K562 (cell line): ENCODE data around the gene PGBD1. TPM values are rescaled to one million over a fixed set of nuclear protein-coding genes. Genes with fewer than 3 reads are reported as not detected.

ENCODE experiments used
- AFF4 ChIP-seq: sonication (generic); formaldehyde crosslinking; IDR thresholded peaks from 2 replicates; pipeline ENCODE4 v1.8.0; 2023; ENCODE audit warnings: mild to moderate bottlenecking, missing genetic modification reagents
- BRD9 ChIP-seq: fragments of 450-650 bp; IDR thresholded peaks from 2 replicates; pipeline ENCODE4 v1.6.1; 2018; ENCODE audit warnings: low read depth; ENCODE audit not compliant: partially characterized antibody
- CAMTA2 ChIP-seq: fragments of 250-450 bp; sonication (Bioruptor Pico); conservative IDR thresholded peaks from 2 replicates; pipeline ENCODE4 v1.5.1; 2022
- CC2D1A ChIP-seq: fragments of 450-650 bp; IDR thresholded peaks from 2 replicates; pipeline ENCODE4 v1.6.1; 2017; ENCODE audit warnings: mild to moderate bottlenecking
- CHD2 ChIP-seq: IDR thresholded peaks from 2 replicates; pipeline ENCODE4 v1.6.1; 2011; ENCODE audit warnings: low read depth, low read length
- CXXC5 ChIP-seq: fragments of 250-450 bp; sonication (Bioruptor Pico); IDR thresholded peaks from 2 replicates; pipeline ENCODE4 v1.8.0; 2022; ENCODE audit warnings: inconsistent platforms, mild to moderate bottlenecking, moderate library complexity
- ETV5 ChIP-seq: sonication (generic); formaldehyde crosslinking; IDR thresholded peaks from 2 replicates; pipeline ENCODE4 v1.4.0; 2020; ENCODE audit warnings: low read depth, mild to moderate bottlenecking, missing genetic modification reagents
- FOXM1 ChIP-seq, 2 experiments: fragments of 450-650 bp in 1 of 2; sonication (generic) in 1 of 2; formaldehyde crosslinking in 1 of 2; IDR thresholded peaks; 2 replicates each; pipeline versions ENCODE4 v1.6.1 to v1.9.0; 2017 to 2022; ENCODE audit warnings: low read depth in 2 of 2, mild to moderate bottlenecking in 2 of 2, missing genetic modification reagents in 1 of 2, moderate library complexity in 1 of 2
- GTF2B ChIP-seq: IDR thresholded peaks from 2 replicates; pipeline ENCODE4 v1.6.1; 2011; ENCODE audit not compliant: insufficient read length; ENCODE audit errors: extremely low read depth
- HMBOX1 ChIP-seq: sonication (generic); IDR thresholded peaks from 2 replicates; pipeline ENCODE4 v1.6.1; 2016
- KDM5B ChIP-seq: fragments of 200-600 bp; sonication (generic); IDR thresholded peaks from 2 replicates; pipeline ENCODE4 v1.6.1; 2012; ENCODE audit warnings: low read depth, mild to moderate bottlenecking, moderate library complexity, low read length, control low read depth, inconsistent platforms; ENCODE audit not compliant: insufficient replicate concordance
- MAFF ChIP-seq: IDR thresholded peaks from 2 replicates; pipeline ENCODE4 v1.6.1; 2012; ENCODE audit warnings: low read length, improper control_type of control experiment
- MCM7 ChIP-seq, 2 experiments: fragments of 450-650 bp; IDR thresholded peaks; 2 replicates each; pipeline ENCODE4 v1.6.1; 2016 to 2018
- NCOA4 ChIP-seq: fragments of 450-650 bp; IDR thresholded peaks from 2 replicates; pipeline ENCODE4 v1.6.1; 2018; ENCODE audit warnings: mild to moderate bottlenecking; ENCODE audit not compliant: partially characterized antibody
- NR2C2 ChIP-seq, 2 experiments: fragments of 200-800 bp in 1 of 2; sonication (Bioruptor generic) in 1 of 2; sonication (generic) in 1 of 2; formaldehyde crosslinking in 1 of 2; IDR thresholded peaks; 2 replicates each; pipeline versions ENCODE4 v1.6.1 to v1.8.0; 2016 to 2022; ENCODE audit warnings: mild to moderate bottlenecking in 1 of 2, missing compliant biosample characterization in 1 of 2, missing genetic modification characterization in 1 of 2, missing genetic modification reagents in 1 of 2
- NUFIP1 ChIP-seq: fragments of 450-650 bp; IDR thresholded peaks from 2 replicates; pipeline ENCODE4 v1.6.1; 2018; ENCODE audit not compliant: partially characterized antibody
- PCBP2 ChIP-seq: fragments of 200-400 bp; formaldehyde crosslinking; IDR thresholded peaks from 2 replicates; pipeline ENCODE4 v1.6.1; 2018; ENCODE audit warnings: low read length, low read depth, mild to moderate bottlenecking, moderate library complexity; ENCODE audit not compliant: poor library complexity, severe bottlenecking
- PHF8 ChIP-seq: fragments of 200-600 bp; sonication (generic); IDR thresholded peaks from 2 replicates; pipeline ENCODE4 v1.6.1; 2012; ENCODE audit warnings: mixed run types, mild to moderate bottlenecking, inconsistent platforms, low read length, moderate library complexity, borderline replicate concordance
- POLR2B ChIP-seq: fragments of 450-650 bp; IDR thresholded peaks from 2 replicates; pipeline ENCODE4 v1.6.1; 2018; ENCODE audit warnings: low read depth; ENCODE audit not compliant: partially characterized antibody
- RAD21 ChIP-seq, 2 experiments: fragments of 250-450 bp in 1 of 2; fragments of 450-650 bp in 1 of 2; sonication (Bioruptor Pico) in 1 of 2; formaldehyde crosslinking in 1 of 2; IDR thresholded peaks in 1 of 2; conservative IDR thresholded peaks in 1 of 2; 2 replicates each; pipeline versions ENCODE4 v1.4.0 to v1.8.0; 2020 to 2022; ENCODE audit warnings: mild to moderate bottlenecking in 2 of 2, moderate library complexity in 1 of 2
- ZKSCAN1 ChIP-seq: fragments of 150-350 bp; IDR thresholded peaks from 2 replicates; pipeline ENCODE4 v1.6.1; 2016; ENCODE audit warnings: low read depth, low read length
- ZNF12 ChIP-seq: sonication (generic); formaldehyde crosslinking; IDR thresholded peaks from 2 replicates; pipeline ENCODE4 v1.4.0; 2020; ENCODE audit warnings: mild to moderate bottlenecking, missing genetic modification reagents
- ZNF764 ChIP-seq: fragments of 250-450 bp; sonication (Bioruptor Pico); IDR thresholded peaks from 2 replicates; pipeline ENCODE4 v1.4.0; 2020; ENCODE audit warnings: low read depth, mild to moderate bottlenecking, moderate library complexity
- polyA plus RNA-seq, 8 experiments: library from polyadenylated mRNA; depleted of rRNA in 4 of 8; stranded (reverse) in 5 of 8; unstranded in 3 of 8; fragments of >200 nt; fragmentation: Nextera tagmentation in 2 of 8; fragmentation: Illumina TruSeq in 1 of 8; extraction: Ambion mirVana in 2 of 8; extraction: Trizol in 1 of 8; gene quantifications; 2 replicates each; pipeline versions ENCODE4 v1.2.1 to v1.2.3, GENCODE V29; 2011 to 2014; ENCODE audit warnings: inconsistent platforms in 1 of 8, missing spikeins in 1 of 8
- total RNA-seq, 7 experiments: library from RNA; depleted of rRNA in 6 of 7; stranded (reverse); fragments of >200 nt in 6 of 7; fragmentation: Illumina TruSeq in 2 of 7; extraction: Trizol in 2 of 7; gene quantifications; 2 replicates each; pipeline versions ENCODE4 v1.2.1 to v1.2.3, GENCODE V29; 2011 to 2021; ENCODE audit warnings: low replicate concordance in 1 of 7

PGBD1 gene
- total and polyA plus RNA-seq, 9 of the 15 experiments (the other 6 are each of a cell fraction or from before 2014, with no cell fraction given) = 3.3 to 9.0 (median 7.3) TPM

GRCh38 chr6:28281288-28282064 is at the start of gene PGBD1 (continued):
- TF ChIP-seq NUFIP1 (no peak), ZKSCAN1 (no peak), MAFF (no peak), NCOA4 (no peak), CXXC5 (CRISPR knock-in tag) (peak; percentile 92), KDM5B (peak; percentile 88), AFF4 (peak; percentile 59; the same call in 1 of the 2 replicates), PCBP2 (no peak), CHD2 (no peak), PHF8 (peak; percentile 88; the same call in 1 of the 2 replicates), HMBOX1 (no peak), ZNF12 (no peak), FOXM1 (IDR thresholded peaks at IDR 0.05; ENCODE audit: low read depth) (no peak), FOXM1 (CRISPR knock-in tag; IDR thresholded peaks at IDR 0.05; ENCODE audit: low read depth) (no peak), GTF2B (no peak), NR2C2 (CRISPR knock-in tag; IDR thresholded peaks at IDR 0.05) (no peak), NR2C2 (tag; IDR thresholded peaks at IDR 0.05) (no peak; the same call in 1 of the 2 replicates), CAMTA2 (no peak), BRD9 (no peak), MCM7 (IDR thresholded peaks at IDR 0.05) (no peak), ETV5 (CRISPR knock-in tag) (peak; percentile 72), ZNF764 (CRISPR knock-in tag) (no peak), RAD21 (CRISPR knock-in tag; conservative IDR thresholded peaks at IDR 0.05 in 1 of 2, IDR thresholded peaks at IDR 0.05 in 1 of 2) (peak; percentile 28 to 35), POLR2B (peak; percentile 71), CC2D1A (no peak)
